ENCODE measurements around the gene MARCHF9. TPM values are rescaled to one million over a fixed set of nuclear protein-coding genes. Genes with fewer than 3 reads are reported as not detected.

MARCHF9 gene
- total RNA-seq, 1 experiment from 2014 or later, result 21.8 TPM

DNA sequence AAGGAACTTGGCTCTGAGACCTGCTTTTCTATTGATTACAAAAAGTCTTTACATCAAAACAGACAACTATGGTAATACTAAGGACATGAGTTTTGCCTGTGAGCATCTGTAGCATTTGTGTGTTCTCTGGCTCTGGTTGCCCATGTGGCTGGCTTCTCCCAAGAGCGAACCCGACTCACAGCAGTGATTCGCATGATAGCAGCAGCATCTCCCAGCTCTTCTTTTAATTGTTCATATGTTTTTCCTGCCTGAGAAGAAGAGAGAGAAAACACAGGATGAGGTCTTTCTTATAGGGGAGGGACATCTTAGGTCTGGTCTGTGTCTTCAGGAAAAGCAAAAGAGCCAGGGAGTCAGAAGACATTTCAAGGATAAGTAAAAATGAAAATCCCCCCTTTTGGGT lies 46.1 kb downstream of the MARCHF9 start:
- Histone ChIP-seq H2AFZ (ENCODE audit: low read depth, low read length, poor library complexity, severe bottlenecking) (no peak overlapping the region), H3K4me1 (ENCODE audit: control insufficient read depth in 1 of 2, insufficient read depth in 2 of 2, low read length in 2 of 2) (peaks cover 0 to 3% of the 10 kb centered on the region in 2 experiments; a peak in 1 of 4 replicates), H3K9me2 (ENCODE audit: insufficient read depth) (no peaks in the 10 kb centered on the region), H3K4me3 (replicated peaks in 1 of 2; ENCODE audit: low read depth in 1 of 2, low read length in 2 of 2) (no peak overlapping the region), H4K20me1 (ENCODE audit: insufficient read depth) (no peaks in the 10 kb centered on the region), H3K9me3 (ENCODE audit: control insufficient read depth in 1 of 2, insufficient read depth in 1 of 2, low read depth in 1 of 2, low read length in 2 of 2) (no peaks in the 10 kb centered on the region), H3K9ac (ENCODE audit: low read length) (no peak overlapping the region), H3K27ac (ENCODE audit: low read depth, low read length) (no peak overlapping the region), H3K79me2 (ENCODE audit: insufficient read depth, low read length) (no peaks in the 10 kb centered on the region), H3K4me2 (ENCODE audit: low read length) (no peak overlapping the region), H3K27me3 (ENCODE audit: insufficient read depth, low read length) (no peaks in the 10 kb centered on the region), H3K36me3 (ENCODE audit: control insufficient read depth in 1 of 2, insufficient read depth in 2 of 2, low read length in 2 of 2) (peaks cover 10 to 14% of the 10 kb centered on the region in 2 experiments; a peak in 3 of 4 replicates)
- TF ChIP-seq FOSL1 (IDR thresholded peaks at IDR 0.05; ENCODE audit: low read depth), result no peak
- no peak for DNase-seq (ENCODE audit: low read depth, low spot score)
- ATAC-seq, result no peak
- ChIA-PET RAD21 (ENCODE audit: low non-redundant PET in 1 of 2, low total read pairs in 2 of 2, uncharacterized antibody in 2 of 2, unreplicated experiment in 2 of 2) (no interaction called here), CTCF (no interaction called here), POLR2A (no interaction called here)
- no TSS peak for BruUV-seq (replicated peaks)
- intact Hi-C loops (cut with micrococcal nuclease), result no loop called here

DNA sequence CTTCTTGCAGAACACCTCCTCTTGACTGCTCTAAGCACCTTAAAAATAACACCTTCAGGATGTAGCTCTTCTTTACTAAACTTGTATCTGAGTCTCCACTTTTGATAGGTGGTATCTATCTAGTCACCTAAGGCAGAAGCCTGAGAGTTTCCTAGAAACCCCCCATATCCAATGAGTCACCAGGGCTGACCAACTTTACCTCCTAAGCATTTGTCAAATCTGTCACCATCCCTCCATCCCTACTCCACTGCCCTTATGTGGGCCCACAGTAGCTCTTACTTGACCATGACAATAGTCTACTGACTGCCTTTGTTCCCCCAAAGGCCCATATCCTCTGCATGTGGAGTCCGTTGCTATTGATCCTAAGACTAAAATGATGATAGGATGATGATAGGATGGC lies 47.7 kb downstream of the MARCHF9 start:
- Histone ChIP-seq H3K4me3 (replicated peaks in 1 of 2; ENCODE audit: low read depth in 1 of 2, low read length in 2 of 2) (no peak overlapping the region), H3K27me3 (ENCODE audit: insufficient read depth, low read length) (no peaks in the 10 kb centered on the region), H3K9me3 (ENCODE audit: control insufficient read depth in 1 of 2, insufficient read depth in 1 of 2, low read depth in 1 of 2, low read length in 2 of 2) (no peaks in the 10 kb centered on the region), H3K4me2 (ENCODE audit: low read length) (no peak overlapping the region), H3K9ac (ENCODE audit: low read length) (no peak overlapping the region), H3K79me2 (ENCODE audit: insufficient read depth, low read length) (no peaks in the 10 kb centered on the region), H3K27ac (ENCODE audit: low read depth, low read length) (no peak overlapping the region), H4K20me1 (ENCODE audit: insufficient read depth) (no peaks in the 10 kb centered on the region), H3K9me2 (ENCODE audit: insufficient read depth) (no peaks in the 10 kb centered on the region), H3K36me3 (ENCODE audit: control insufficient read depth in 1 of 2, insufficient read depth in 2 of 2, low read length in 2 of 2) (peaks cover 0 to 4% of the 10 kb centered on the region in 2 experiments; a peak in 2 of 4 replicates), H2AFZ (ENCODE audit: low read depth, low read length, poor library complexity, severe bottlenecking) (no peak overlapping the region), H3K4me1 (ENCODE audit: control insufficient read depth in 1 of 2, insufficient read depth in 2 of 2, low read length in 2 of 2) (peaks cover 0 to 3% of the 10 kb centered on the region in 2 experiments; a peak in 1 of 4 replicates)
- ChIA-PET POLR2A (no interaction called here), CTCF (interaction anchor here (0.6 to 1.8 kb wide), 9 partner anchors 8 to 219 kb away, joined by 3 to 7 read pairs (median 4); partner anchors contain the start of genes AVIL and TSFM), RAD21 (ENCODE audit: low non-redundant PET in 1 of 2, low total read pairs in 2 of 2, uncharacterized antibody in 2 of 2, unreplicated experiment in 2 of 2) (no interaction called here)
- intact Hi-C loops (cut with micrococcal nuclease), result loop anchor here (1.0 kb wide), 1 partner anchor 103 kb away; no protein-coding TSS in a partner anchor
- no peak for ATAC-seq
- DNase-seq (ENCODE audit: low read depth, low spot score), result no peak
- BruUV-seq (replicated peaks), result no TSS peak
- TF ChIP-seq CEBPB (IDR thresholded peaks at IDR 0.05; ENCODE audit: low read depth) (no peak), POLR2AphosphoS5 (IDR thresholded peaks at IDR 0.05; ENCODE audit: low read depth, low read length) (no peak), RAD21 (IDR thresholded peaks at IDR 0.05; ENCODE audit: low read depth) (no peak), TCF7L2 (IDR thresholded peaks at IDR 0.05; ENCODE audit: borderline replicate concordance, extremely low read depth, insufficient read depth, insufficient read length) (no peak), YY1 (IDR thresholded peaks at IDR 0.05; ENCODE audit: extremely low read depth, insufficient replicate concordance, low read depth, low read length) (no peak), SIN3A (IDR thresholded peaks at IDR 0.05; ENCODE audit: low read depth) (no peak), SP1 (IDR thresholded peaks at IDR 0.05; ENCODE audit: low read depth) (no peak), ZFX (IDR thresholded peaks at IDR 0.05) (no peak), EZH2phosphoT487 (IDR thresholded peaks at IDR 0.05; ENCODE audit: borderline replicate concordance) (no peak), CBX3 (IDR thresholded peaks at IDR 0.05; ENCODE audit: low read depth) (no peak), FOSL1 (IDR thresholded peaks at IDR 0.05; ENCODE audit: low read depth) (no peak), ELF1 (IDR thresholded peaks at IDR 0.05; ENCODE audit: borderline replicate concordance, low read depth) (no peak)
- TF ChIP-seq, protein P1, sequence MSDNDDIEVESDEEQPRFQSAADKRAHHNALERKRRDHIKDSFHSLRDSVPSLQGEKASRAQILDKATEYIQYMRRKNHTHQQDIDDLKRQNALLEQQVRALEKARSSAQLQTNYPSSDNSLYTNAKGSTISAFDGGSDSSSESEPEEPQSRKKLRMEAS (IDR thresholded peaks at IDR 0.05), result no peak
- TF ChIP-seq, protein P2, sequence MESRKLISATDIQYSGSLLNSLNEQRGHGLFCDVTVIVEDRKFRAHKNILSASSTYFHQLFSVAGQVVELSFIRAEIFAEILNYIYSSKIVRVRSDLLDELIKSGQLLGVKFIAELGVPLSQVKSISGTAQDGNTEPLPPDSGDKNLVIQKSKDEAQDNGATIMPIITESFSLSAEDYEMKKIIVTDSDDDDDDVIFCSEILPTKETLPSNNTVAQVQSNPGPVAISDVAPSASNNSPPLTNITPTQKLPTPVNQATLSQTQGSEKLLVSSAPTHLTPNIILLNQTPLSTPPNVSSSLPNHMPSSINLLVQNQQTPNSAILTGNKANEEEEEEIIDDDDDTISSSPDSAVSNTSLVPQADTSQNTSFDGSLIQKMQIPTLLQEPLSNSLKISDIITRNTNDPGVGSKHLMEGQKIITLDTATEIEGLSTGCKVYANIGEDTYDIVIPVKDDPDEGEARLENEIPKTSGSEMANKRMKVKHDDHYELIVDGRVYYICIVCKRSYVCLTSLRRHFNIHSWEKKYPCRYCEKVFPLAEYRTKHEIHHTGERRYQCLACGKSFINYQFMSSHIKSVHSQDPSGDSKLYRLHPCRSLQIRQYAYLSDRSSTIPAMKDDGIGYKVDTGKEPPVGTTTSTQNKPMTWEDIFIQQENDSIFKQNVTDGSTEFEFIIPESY (IDR thresholded peaks at IDR 0.05; ENCODE audit: extremely low read depth, insufficient replicate concordance, low read length), result no peak
- TF ChIP-seq, protein P3, sequence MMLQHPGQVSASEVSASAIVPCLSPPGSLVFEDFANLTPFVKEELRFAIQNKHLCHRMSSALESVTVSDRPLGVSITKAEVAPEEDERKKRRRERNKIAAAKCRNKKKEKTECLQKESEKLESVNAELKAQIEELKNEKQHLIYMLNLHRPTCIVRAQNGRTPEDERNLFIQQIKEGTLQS (IDR thresholded peaks at IDR 0.05), result no peak
- TF ChIP-seq, protein P4, sequence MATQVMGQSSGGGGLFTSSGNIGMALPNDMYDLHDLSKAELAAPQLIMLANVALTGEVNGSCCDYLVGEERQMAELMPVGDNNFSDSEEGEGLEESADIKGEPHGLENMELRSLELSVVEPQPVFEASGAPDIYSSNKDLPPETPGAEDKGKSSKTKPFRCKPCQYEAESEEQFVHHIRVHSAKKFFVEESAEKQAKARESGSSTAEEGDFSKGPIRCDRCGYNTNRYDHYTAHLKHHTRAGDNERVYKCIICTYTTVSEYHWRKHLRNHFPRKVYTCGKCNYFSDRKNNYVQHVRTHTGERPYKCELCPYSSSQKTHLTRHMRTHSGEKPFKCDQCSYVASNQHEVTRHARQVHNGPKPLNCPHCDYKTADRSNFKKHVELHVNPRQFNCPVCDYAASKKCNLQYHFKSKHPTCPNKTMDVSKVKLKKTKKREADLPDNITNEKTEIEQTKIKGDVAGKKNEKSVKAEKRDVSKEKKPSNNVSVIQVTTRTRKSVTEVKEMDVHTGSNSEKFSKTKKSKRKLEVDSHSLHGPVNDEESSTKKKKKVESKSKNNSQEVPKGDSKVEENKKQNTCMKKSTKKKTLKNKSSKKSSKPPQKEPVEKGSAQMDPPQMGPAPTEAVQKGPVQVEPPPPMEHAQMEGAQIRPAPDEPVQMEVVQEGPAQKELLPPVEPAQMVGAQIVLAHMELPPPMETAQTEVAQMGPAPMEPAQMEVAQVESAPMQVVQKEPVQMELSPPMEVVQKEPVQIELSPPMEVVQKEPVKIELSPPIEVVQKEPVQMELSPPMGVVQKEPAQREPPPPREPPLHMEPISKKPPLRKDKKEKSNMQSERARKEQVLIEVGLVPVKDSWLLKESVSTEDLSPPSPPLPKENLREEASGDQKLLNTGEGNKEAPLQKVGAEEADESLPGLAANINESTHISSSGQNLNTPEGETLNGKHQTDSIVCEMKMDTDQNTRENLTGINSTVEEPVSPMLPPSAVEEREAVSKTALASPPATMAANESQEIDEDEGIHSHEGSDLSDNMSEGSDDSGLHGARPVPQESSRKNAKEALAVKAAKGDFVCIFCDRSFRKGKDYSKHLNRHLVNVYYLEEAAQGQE (IDR thresholded peaks at IDR 0.05; ENCODE audit: low read depth), result no peak

Measured in HCT116 (cell line).